Skin epidermis (tissue), 12 donors: ENCODE measurements around the gene BDP1.
"Not testable (repeated sequence)": the region's sequence is repeated elsewhere in the genome, so short reads cannot be mapped to it uniquely, and the experiment has no call there.

Experiments
- H3K27ac ChIP-seq, 21 experiments: fragments of 200-600 bp; sonication (generic) in 11 of 21; one replicate each; pipeline ENCODE4 v1.5.0; 2020; ENCODE audit warnings: mild to moderate bottlenecking in 3 of 21, inconsistent platforms in 2 of 21, moderate library complexity in 2 of 21
- H3K4me3 ChIP-seq, 7 experiments: fragments of 200-600 bp; sonication (generic) in 2 of 7; one replicate each; pipeline ENCODE4 v1.5.0; 2020; ENCODE audit warnings: inconsistent platforms in 2 of 7, mild to moderate bottlenecking in 2 of 7, moderate library complexity in 1 of 7

The BDP1 gene

GRCh38 chr5:71600783-71601182 lies 145.3 kb downstream of the BDP1 start:
- H3K27ac ChIP-seq: peak overlapping the region in 19 of 21 experiments; percentile 0 to 83 (median 68)
- no peak overlapping the region for H3K4me3 ChIP-seq

- Histone ChIP-seq H3K4me3 (no peak overlapping the region), H3K27ac (peak overlapping the region in 19 of 21 experiments; percentile 0 to 83 (median 68))
These were observed 146.0 kb downstream of the BDP1 start for GRCh38 chr5:71601222-71602026.

- H3K4me3 ChIP-seq, H3K27ac ChIP-seq: not testable (repeated sequence)
These were observed 154.5 kb downstream of the BDP1 start for GRCh38 chr5:71609916-71610315.

GRCh38 chr5:71615809-71616208 lies 160.4 kb downstream of the BDP1 start:
- no peak overlapping the region for H3K4me3 ChIP-seq
- H3K27ac ChIP-seq: no peak overlapping the region
